DOHH2 (cell line): Measurements from ENCODE around the gene LGR6.

Experiments
- H3F3A ChIP-seq: fragments of 200-600 bp; sonication (generic), shearing (Covaris generic); 2 replicates; pipeline ENCODE4 v1.6.0; 2016; ENCODE audit warnings: antibody characterized with exemption, mild to moderate bottlenecking; ENCODE audit not compliant: control insufficient read depth, insufficient read depth
- H3K27ac ChIP-seq: fragments of 200-600 bp; sonication (generic); 2 replicates; pipeline ENCODE4 v1.5.1; 2014; ENCODE audit warnings: low read depth, mild to moderate bottlenecking, low read length, moderate library complexity
- H3K27me3 ChIP-seq: fragments of 200-600 bp; sonication (generic); 2 replicates; pipeline ENCODE4 v1.6.1; 2014; ENCODE audit warnings: mild to moderate bottlenecking, low read length, mixed read lengths; ENCODE audit not compliant: control insufficient read depth
- H3K36me3 ChIP-seq: fragments of 200-600 bp; sonication (generic); 2 replicates; pipeline ENCODE4 v1.6.1; 2014; ENCODE audit warnings: mild to moderate bottlenecking, low read length, moderate library complexity, mixed read lengths; ENCODE audit not compliant: control insufficient read depth
- H3K4me1 ChIP-seq: fragments of 200-600 bp; sonication (generic); 2 replicates; pipeline ENCODE4 v1.6.1; 2014; ENCODE audit warnings: mild to moderate bottlenecking, low read length, mixed read lengths; ENCODE audit not compliant: control insufficient read depth
- H3K4me2 ChIP-seq: fragments of 200-600 bp; sonication (generic); 2 replicates; pipeline ENCODE4 v1.6.0; 2014; ENCODE audit warnings: mild to moderate bottlenecking, low read length, moderate library complexity
- H3K4me3 ChIP-seq: fragments of 200-600 bp; sonication (generic); 2 replicates; pipeline ENCODE4 v1.5.1; 2014; ENCODE audit warnings: mild to moderate bottlenecking, low read length, mixed read lengths
- H3K79me2 ChIP-seq: fragments of 200-600 bp; sonication (generic); 2 replicates; pipeline ENCODE4 v1.6.1; 2014; ENCODE audit warnings: mild to moderate bottlenecking, low read length, mixed read lengths; ENCODE audit not compliant: control insufficient read depth
- H3K9me2 ChIP-seq: fragments of 200-600 bp; sonication (generic); replicated peaks from 2 replicates; pipeline ENCODE4 v1.6.1; 2014; ENCODE audit warnings: mild to moderate bottlenecking, low read length, mixed read lengths; ENCODE audit not compliant: control insufficient read depth
- H3K9me3 ChIP-seq: fragments of 200-600 bp; sonication (generic); 2 replicates; pipeline ENCODE4 v1.6.1; 2014; ENCODE audit warnings: antibody characterized with exemption, low read length, mixed read lengths; ENCODE audit not compliant: control insufficient read depth, insufficient read depth
- H4K20me1 ChIP-seq: fragments of 200-600 bp; sonication (generic); 2 replicates; pipeline ENCODE4 v1.6.0; 2014; ENCODE audit warnings: low read depth, mild to moderate bottlenecking, antibody characterized with exemption, low read length, moderate library complexity; ENCODE audit not compliant: control insufficient read depth, insufficient read depth
- CTCF ChIP-seq: fragments of 200-600 bp; sonication (generic); IDR thresholded peaks from one replicate; pipeline ENCODE4 v1.5.1; 2014; ENCODE audit warnings: antibody characterized with exemption, mild to moderate bottlenecking, low read depth, low read length; ENCODE audit not compliant: poor library complexity, severe bottlenecking
- EZH2phosphoT487 ChIP-seq: fragments of 200-600 bp; sonication (generic); IDR thresholded peaks from 2 replicates; pipeline ENCODE4 v1.6.1; 2017; ENCODE audit warnings: borderline replicate concordance, mild to moderate bottlenecking, antibody characterized with exemption, low read length, moderate library complexity, mixed read lengths

The LGR6 gene

GRCh38 chr1:202221911-202222909 is 28.6 kb downstream of the LGR6 start:
- H3K9me2 ChIP-seq: no peaks in the 10 kb centered on the region
- no peak overlapping the region for H3K4me2 ChIP-seq
- H3K36me3 ChIP-seq: no peaks in the 10 kb centered on the region
- H3K4me1 ChIP-seq: no peaks in the 10 kb centered on the region
- no peak overlapping the region for H3K27ac ChIP-seq
- no peaks in the 10 kb centered on the region for H4K20me1 ChIP-seq
- H3K9me3 ChIP-seq: no peaks in the 10 kb centered on the region
- TF ChIP-seq CTCF (no peak), EZH2phosphoT487 (no peak)
- H3K4me3 ChIP-seq: no peak overlapping the region
- no peaks in the 10 kb centered on the region for H3F3A ChIP-seq
- peaks cover 17% of the 10 kb centered on the region for H3K27me3 ChIP-seq
- no peaks in the 10 kb centered on the region for H3K79me2 ChIP-seq

- peaks cover 8% of the 10 kb centered on the region for H3K4me1 ChIP-seq
- no peaks in the 10 kb centered on the region for H3F3A ChIP-seq
- H3K36me3 ChIP-seq: no peaks in the 10 kb centered on the region
- no peak overlapping the region for H3K4me2 ChIP-seq
- no peaks in the 10 kb centered on the region for H3K79me2 ChIP-seq
- no peaks in the 10 kb centered on the region for H4K20me1 ChIP-seq
- no peaks in the 10 kb centered on the region for H3K9me3 ChIP-seq
- no peak overlapping the region for H3K4me3 ChIP-seq
- H3K9me2 ChIP-seq: no peaks in the 10 kb centered on the region
- H3K27me3 ChIP-seq: peaks cover 11% of the 10 kb centered on the region
- no peak overlapping the region for H3K27ac ChIP-seq
- TF ChIP-seq EZH2phosphoT487 (no peak), CTCF (no peak)
Measured at GRCh38 chr1:202223121-202223860, 29.7 kb downstream of the LGR6 start.

GRCh38 chr1:202224453-202224852 is 30.9 kb downstream of the LGR6 start:
- Histone ChIP-seq H3K27me3 (0 out of 2 replicates have a peak, but pooled peaks cover 6% of the 10 kb centered on the region), H3K9me2 (no peaks in the 10 kb centered on the region), H3K27ac (no peak overlapping the region), H4K20me1 (no peaks in the 10 kb centered on the region), H3K4me2 (no peak overlapping the region), H3K9me3 (no peaks in the 10 kb centered on the region), H3K4me1 (peaks cover 8% of the 10 kb centered on the region), H3K36me3 (no peaks in the 10 kb centered on the region), H3F3A (no peaks in the 10 kb centered on the region), H3K4me3 (no peak overlapping the region), H3K79me2 (no peaks in the 10 kb centered on the region)
- TF ChIP-seq CTCF (no peak), EZH2phosphoT487 (no peak)
